GM13977 (cell line): ENCODE results near the gene ZNF223.

Experiments
- DNase-seq: peaks from one replicate; pipeline ENCODE4 v3.0.0; 2012; ENCODE audit warnings: low spot score
- in situ Hi-C: fragments of 300-500 bp; cut with MboI; formaldehyde crosslinking; loops from one replicate; pipeline ENCODE4 v1.12.0; 2022; ENCODE audit warnings: low sequenced_read_pairs, low pct_unique_long_range_greater_than_20kb, mixed read lengths, inconsistent platforms; ENCODE audit not compliant: unreplicated experiment
- TF ChIP-seq, protein P1 (sequence below): IDR thresholded peaks from 2 replicates; pipeline ENCODE4 v1.5.1; 2012; ENCODE audit warnings: mild to moderate bottlenecking, control low read depth; ENCODE audit not compliant: insufficient read depth; ENCODE audit errors: extremely low read depth, missing control alignments

Gene ZNF223

GRCh38 chr19:44093931-44094765, 42.3 kb downstream of the ZNF223 start, which contains the start of gene ZNF224:
Gene ZNF224 (plus strand): TSS chr19:44094361. CDS start chr19:44097874, 3,513 bp downstream.
- in situ Hi-C loops = no loop called here
- TF ChIP-seq, protein P1, sequence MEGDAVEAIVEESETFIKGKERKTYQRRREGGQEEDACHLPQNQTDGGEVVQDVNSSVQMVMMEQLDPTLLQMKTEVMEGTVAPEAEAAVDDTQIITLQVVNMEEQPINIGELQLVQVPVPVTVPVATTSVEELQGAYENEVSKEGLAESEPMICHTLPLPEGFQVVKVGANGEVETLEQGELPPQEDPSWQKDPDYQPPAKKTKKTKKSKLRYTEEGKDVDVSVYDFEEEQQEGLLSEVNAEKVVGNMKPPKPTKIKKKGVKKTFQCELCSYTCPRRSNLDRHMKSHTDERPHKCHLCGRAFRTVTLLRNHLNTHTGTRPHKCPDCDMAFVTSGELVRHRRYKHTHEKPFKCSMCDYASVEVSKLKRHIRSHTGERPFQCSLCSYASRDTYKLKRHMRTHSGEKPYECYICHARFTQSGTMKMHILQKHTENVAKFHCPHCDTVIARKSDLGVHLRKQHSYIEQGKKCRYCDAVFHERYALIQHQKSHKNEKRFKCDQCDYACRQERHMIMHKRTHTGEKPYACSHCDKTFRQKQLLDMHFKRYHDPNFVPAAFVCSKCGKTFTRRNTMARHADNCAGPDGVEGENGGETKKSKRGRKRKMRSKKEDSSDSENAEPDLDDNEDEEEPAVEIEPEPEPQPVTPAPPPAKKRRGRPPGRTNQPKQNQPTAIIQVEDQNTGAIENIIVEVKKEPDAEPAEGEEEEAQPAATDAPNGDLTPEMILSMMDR = no peak
- DNase-seq = peak; percentile 85

DNA sequence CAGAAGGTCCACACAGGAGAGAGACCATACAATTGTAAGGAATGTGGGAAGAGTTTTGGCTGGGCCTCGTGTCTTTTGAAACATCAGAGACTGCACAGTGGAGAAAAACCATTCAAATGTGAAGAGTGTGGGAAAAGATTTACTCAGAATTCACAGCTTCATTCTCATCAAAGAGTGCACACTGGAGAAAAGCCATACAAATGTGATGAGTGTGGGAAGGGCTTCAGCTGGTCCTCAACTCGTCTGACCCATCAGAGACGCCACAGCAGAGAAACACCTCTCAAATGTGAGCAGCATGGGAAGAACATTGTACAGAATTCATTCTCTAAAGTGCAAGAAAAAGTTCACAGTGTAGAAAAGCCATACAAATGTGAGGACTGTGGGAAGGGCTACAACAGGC, 55.9 kb downstream of the ZNF223 start:
- TF ChIP-seq, protein P1 = no peak
- in situ Hi-C loops = no loop called here
- no peak for DNase-seq

GRCh38 chr19:44109458-44109857, 57.6 kb downstream of the ZNF223 start:
- in situ Hi-C loops = no loop called here
- no peak for DNase-seq
- TF ChIP-seq, protein P1 = no peak

- no peak for DNase-seq
- in situ Hi-C loops = no loop called here
- TF ChIP-seq, protein P1 = no peak
Observed at GRCh38 chr19:44111910-44112463, 60.2 kb downstream of the ZNF223 start.

DNA sequence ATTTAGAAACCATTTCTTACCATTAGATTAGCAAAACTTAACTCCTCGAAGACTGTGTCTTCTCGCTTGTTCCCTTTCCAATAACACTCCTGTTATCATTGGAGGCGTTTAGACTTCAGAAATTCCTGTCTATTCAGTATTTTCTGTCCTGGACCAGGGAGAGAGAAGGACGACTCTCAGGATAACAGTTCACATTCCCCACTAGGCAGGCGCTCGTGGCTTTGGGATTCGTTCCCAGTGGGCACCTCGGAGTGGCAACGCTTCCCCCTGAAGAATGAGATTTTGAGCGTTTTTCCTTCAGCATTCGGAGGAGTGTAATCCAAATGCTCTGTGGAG, 60.9 kb downstream of the ZNF223 start:
- peak; percentile 8 for DNase-seq
- in situ Hi-C loops = no loop called here
- TF ChIP-seq, protein P1 = no peak

- in situ Hi-C loops = no loop called here
- DNase-seq = peak; percentile 87
- TF ChIP-seq, protein P1 = no peak
Observed at GRCh38 chr19:44113138-44113783, 61.4 kb downstream of the ZNF223 start, which contains the start of gene ZNF225. Gene ZNF225 (plus strand): TSS chr19:44113399. CDS start chr19:44115828, 2,429 bp downstream.
